ENCODE data around the gene SMAD6. TPM values are rescaled to one million over a fixed set of nuclear protein-coding genes. Genes with fewer than 3 reads are reported as not detected.
A peak's percentile ranks its signal among the peaks of the same experiment; 100 is the strongest.

Gene SMAD6
- total and polyA plus RNA-seq, 9 of the 15 experiments (the other 6 are each of a cell fraction or from before 2014, with no cell fraction given): 0.10 to 15.5 (median 3.7) TPM

- in situ Hi-C loops (cut with MboI): no loop called here
- Histone ChIP-seq H3K79me2 (ENCODE audit: control insufficient read depth, insufficient read depth, low read length) (no peaks in the 10 kb centered on the region), H3K9me1 (ENCODE audit: control insufficient read depth, insufficient read depth, low read length) (no peaks in the 10 kb centered on the region), H4K20me1 (replicated peaks; ENCODE audit: control insufficient read depth, insufficient read depth, low read length) (no peaks in the 10 kb centered on the region), H2AFZ (ENCODE audit: low read depth, low read length) (0 out of 2 replicates have a peak overlapping the region, but pooled peaks have one; percentile 15), H3K27me3 (ENCODE audit: control insufficient read depth in 2 of 2, insufficient read depth in 2 of 2, low read length in 2 of 2) (no peaks in the 10 kb centered on the region), H3K9ac (ENCODE audit: insufficient read depth in 1 of 2, low read depth in 2 of 2, low read length in 2 of 2) (no peak overlapping the region; a peak in 1 of 4 replicates), H3K36me3 (ENCODE audit: control insufficient read depth, insufficient read depth, low read length) (no peaks in the 10 kb centered on the region), H3K4me1 (replicated peaks in 1 of 2; ENCODE audit: control insufficient read depth in 2 of 2, insufficient read depth in 2 of 2, low read length in 2 of 2) (peaks cover 13 to 26% of the 10 kb centered on the region in 2 experiments), H3K9me3 (replicated peaks; ENCODE audit: control insufficient read depth, insufficient read depth, low read depth, low read length) (0 out of 2 replicates have a peak, but pooled peaks cover 1% of the 10 kb centered on the region), H3K4me2 (ENCODE audit: insufficient read depth, low read length) (no peak overlapping the region; the same call in 1 of the 2 replicates), H3K4me3 (no peak overlapping the region), H3K27ac (ENCODE audit: extremely low read depth, low read depth, low read length) (no peak overlapping the region)
- DNase-seq (ENCODE audit: extremely low read depth in 1 of 4, low spot score in 3 of 4): no peak
- TF ChIP-seq SRSF9 (IDR thresholded peaks at IDR 0.05; ENCODE audit: borderline replicate concordance, low read depth, low read length): no peak
- TF ChIP-seq MGA (IDR thresholded peaks at IDR 0.05): no peak
- TF ChIP-seq GTF2F1 (IDR thresholded peaks at IDR 0.05; ENCODE audit: low read depth, low read length): no peak
- TF ChIP-seq, protein P1, sequence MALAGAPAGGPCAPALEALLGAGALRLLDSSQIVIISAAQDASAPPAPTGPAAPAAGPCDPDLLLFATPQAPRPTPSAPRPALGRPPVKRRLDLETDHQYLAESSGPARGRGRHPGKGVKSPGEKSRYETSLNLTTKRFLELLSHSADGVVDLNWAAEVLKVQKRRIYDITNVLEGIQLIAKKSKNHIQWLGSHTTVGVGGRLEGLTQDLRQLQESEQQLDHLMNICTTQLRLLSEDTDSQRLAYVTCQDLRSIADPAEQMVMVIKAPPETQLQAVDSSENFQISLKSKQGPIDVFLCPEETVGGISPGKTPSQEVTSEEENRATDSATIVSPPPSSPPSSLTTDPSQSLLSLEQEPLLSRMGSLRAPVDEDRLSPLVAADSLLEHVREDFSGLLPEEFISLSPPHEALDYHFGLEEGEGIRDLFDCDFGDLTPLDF (CRISPR knock-in tag; IDR thresholded peaks at IDR 0.05): no peak
- TF ChIP-seq FOXJ2 (tag; IDR thresholded peaks at IDR 0.05): no peak
- intact Hi-C loops (cut with micrococcal nuclease): no loop called here
- WGBS (ENCODE audit: insufficient coverage, low coverage, missing lambda C conversion rate): 20% methylated on average over 4 of the region's 4 CpGs
- FAIRE-seq: no peak
- no TSS peak for BruUV-seq (replicated peaks)
- peak; percentile 69 for ATAC-seq
- ChIA-PET CTCF (ENCODE audit: low intra/inter-chr PET ratio) (no interaction called here), POLR2A (interaction anchor here (1.3 to 1.5 kb wide), 2 partner anchors 11 to 16 kb away, joined by 5 to 6 read pairs; no protein-coding TSS in a partner anchor)
Observed at GRCh38 chr15:66809664-66810063, 107.6 kb downstream of the SMAD6 start.

All from K562 (cell line).